Subcutaneous adipose tissue (tissue), 4 donors: ENCODE measurements around the gene ZNF530. TPM values are rescaled to one million over a fixed set of nuclear protein-coding genes. Genes with fewer than 3 reads are reported as not detected.

Source experiments
- CTCF ChIP-seq: fragments of 450-650 bp; IDR thresholded peaks from one replicate; pipeline ENCODE4 v1.5.1; 2016; ENCODE audit warnings: low read depth, mild to moderate bottlenecking, control low read depth, antibody characterized with exemption, moderate library complexity
- total RNA-seq, 4 donors: library from RNA; depleted of rRNA; stranded (reverse); fragments of >200 nt; gene quantifications; one replicate each; pipeline ENCODE4 v1.1.0, GENCODE V29; 2016

The ZNF530 gene
- total RNA-seq, 4 donors from 2014 or later, result 1.1 to 3.8 (median 2.6) TPM

DNA sequence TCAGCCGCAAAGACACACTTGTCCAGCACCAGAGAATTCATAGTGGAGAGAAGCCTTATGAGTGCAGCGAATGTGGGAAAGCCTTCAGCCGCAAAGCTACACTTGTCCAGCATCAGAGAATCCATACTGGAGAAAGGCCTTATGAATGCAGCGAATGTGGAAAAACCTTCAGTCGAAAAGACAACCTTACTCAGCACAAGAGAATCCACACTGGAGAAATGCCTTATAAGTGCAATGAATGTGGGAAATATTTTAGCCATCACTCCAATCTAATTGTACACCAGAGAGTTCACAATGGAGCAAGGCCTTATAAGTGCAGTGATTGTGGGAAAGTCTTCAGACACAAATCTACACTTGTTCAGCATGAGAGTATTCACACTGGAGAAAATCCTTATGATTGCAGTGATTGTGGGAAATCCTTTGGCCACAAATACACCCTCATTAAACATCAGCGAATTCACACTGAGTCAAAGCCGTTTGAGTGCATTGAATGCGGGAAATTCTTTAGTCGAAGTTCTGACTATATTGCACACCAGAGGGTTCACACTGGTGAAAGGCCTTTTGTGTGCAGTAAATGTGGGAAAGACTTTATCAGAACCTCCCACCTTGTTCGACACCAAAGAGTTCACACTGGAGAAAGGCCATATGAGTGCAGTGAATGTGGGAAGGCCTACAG, 21.1 kb downstream of the ZNF530 start:
- TF ChIP-seq CTCF, result no peak

GRCh38 chr19:57623091-57623490, 23.4 kb downstream of the ZNF530 start:
- TF ChIP-seq CTCF, result no peak

DNA sequence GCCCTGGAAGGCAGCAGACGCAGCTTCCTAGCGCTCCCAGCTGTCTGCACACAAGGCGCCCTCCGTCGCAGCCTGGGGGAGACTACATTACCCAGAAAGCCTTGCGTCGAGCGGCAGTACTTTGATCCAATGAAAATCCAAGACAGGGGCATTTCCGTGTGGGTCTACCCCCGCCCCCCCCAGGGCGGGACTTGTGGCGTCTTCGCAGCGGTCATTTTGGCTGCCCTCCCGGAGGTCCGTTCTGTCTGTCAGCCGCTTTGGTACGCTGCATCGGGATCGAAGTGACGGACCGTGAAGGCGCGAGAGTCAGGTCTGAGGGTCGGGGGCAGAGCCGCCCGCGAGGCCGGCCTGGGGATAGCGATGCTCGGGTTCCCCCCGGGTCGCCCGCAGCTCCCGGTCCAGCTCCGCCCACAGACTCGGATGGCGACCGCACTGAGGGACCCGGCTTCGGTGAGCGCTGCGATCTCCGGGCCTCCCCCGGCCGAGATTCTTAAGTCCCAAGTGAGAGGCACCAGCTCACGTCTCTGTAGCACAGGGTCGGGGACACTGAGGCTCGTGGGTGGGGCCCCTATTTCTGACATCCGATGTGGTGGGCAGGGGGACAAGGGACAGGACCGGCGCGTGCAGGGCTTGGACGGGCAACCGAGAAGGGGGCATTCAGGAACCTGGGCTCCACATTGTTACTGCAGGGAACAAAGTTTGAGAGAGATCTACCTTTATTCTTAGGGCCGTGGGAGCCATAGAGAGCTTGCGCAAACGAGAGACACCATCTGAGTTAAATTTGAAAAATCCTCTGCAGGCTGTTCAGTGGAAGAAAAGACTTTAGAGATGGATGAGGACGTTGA, 33.5 kb downstream of the ZNF530 start, which contains the start of gene ZNF211:
TSS of gene ZNF211 (plus strand) at position 182 of the 845 bp plus-strand sequence. CDS start at position 361, 179 bp downstream.
- no peak for TF ChIP-seq CTCF

DNA sequence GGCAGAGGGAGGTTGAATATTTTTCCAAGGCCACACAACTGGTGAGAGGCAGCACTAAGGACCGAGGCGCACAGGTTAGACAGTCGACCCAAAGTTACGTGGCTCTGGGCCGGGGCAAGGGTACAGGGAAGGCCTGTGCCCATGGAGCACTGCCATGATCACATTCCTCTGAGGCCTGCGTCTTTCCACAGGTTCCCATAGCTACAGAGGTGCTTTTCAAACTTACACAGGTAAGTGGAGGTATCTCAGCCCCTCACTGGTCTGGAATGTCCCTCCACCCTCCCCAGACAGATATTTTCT, 34.1 kb downstream of the ZNF530 start:
- TF ChIP-seq CTCF, result no peak

DNA sequence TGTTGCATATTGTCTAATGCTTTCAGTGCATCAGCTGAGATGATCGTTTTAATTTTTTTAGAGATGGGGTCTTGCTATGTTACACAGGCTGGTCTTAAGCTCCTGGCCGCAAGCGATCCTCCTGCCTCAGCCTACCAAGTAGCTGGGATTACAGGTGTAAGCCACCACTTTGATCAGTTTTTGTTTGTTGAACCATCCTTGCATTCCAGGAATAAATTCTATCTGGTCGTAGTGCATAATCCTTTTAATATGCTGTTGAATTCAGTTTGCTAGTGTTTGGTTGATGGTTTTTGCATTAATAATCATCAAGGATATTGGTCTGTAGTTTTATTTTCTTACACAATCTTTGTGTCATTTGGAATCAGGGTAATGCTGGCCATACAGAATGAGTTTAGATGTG, 37.7 kb downstream of the ZNF530 start:
- TF ChIP-seq CTCF, result no peak

DNA sequence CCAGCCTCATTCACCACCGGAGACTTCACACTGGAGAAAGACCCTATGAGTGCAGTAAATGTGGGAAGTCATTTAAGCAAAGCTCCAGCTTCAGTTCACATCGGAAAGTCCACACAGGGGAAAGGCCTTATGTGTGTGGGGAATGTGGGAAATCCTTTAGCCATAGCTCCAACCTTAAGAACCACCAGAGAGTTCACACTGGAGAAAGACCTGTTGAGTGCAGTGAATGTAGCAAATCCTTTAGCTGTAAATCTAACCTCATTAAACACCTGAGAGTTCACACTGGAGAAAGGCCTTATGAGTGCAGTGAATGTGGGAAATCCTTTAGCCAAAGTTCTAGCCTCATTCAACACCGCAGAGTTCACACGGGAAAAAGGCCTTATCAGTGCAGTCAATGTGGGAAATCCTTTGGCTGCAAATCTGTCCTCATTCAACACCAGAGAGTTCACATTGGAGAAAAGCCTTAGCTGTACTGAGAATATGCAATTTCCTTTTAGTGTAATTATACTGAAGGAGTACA, 42.1 kb downstream of the ZNF530 start:
- no peak for TF ChIP-seq CTCF

DNA sequence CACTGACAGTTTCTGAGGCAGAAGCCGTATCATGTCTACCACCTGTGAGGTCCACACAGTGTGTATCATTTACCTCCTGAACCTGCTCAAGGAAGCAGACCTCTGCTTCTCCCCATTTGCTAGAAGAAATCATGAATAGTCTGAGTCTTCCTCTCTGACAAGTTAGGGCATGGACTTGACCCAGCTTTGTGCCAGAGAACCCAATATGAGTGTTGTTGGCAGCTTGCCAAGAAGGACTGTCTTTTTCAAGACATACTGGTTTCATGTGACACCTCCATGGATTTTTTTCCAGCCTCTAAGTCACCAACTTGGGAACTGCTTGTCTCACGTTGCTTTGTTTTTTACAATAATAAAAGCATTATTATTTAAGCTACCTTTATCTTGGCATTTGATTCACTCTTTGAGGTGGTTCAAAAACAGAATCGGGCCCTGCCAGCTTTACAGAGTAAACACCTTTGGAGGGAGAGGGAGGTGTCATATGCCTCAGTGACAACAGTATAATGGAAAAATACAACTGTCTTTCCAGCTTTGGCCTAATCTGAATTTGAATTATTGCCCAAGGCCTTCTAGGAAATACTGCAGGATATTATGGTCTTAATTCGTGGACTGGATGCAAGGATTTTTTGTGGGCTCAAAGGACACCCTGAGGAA, 42.8 kb downstream of the ZNF530 start:
- no peak for TF ChIP-seq CTCF
